Neural cell (in vitro differentiated cells): ENCODE results near the gene DTNBP1.

ENCODE experiments used
- CTCF ChIP-seq: fragments of 450-650 bp; IDR thresholded peaks from 2 replicates; pipeline ENCODE4 v1.5.1; 2014; ENCODE audit warnings: antibody characterized with exemption, mild to moderate bottlenecking, moderate library complexity; ENCODE audit not compliant: poor library complexity, severe bottlenecking
- EP300 ChIP-seq: fragments of 450-650 bp; conservative IDR thresholded peaks from 2 replicates; pipeline ENCODE4 v1.6.1; 2014; ENCODE audit warnings: antibody characterized with exemption, mild to moderate bottlenecking, moderate library complexity; ENCODE audit not compliant: poor library complexity, severe bottlenecking
- EZH2 ChIP-seq: fragments of 200-600, 300-800 bp; shearing (Covaris generic), sonication (generic); IDR thresholded peaks from 2 replicates; pipeline ENCODE4 v1.6.1; 2014; ENCODE audit warnings: antibody characterized with exemption, low read length, borderline replicate concordance, mild to moderate bottlenecking; ENCODE audit not compliant: insufficient read depth, poor library complexity, severe bottlenecking
- POLR2AphosphoS5 ChIP-seq: IDR thresholded peaks from 2 replicates; pipeline ENCODE4 v1.6.1; 2012

- no peak for TF ChIP-seq CTCF
- no peak for TF ChIP-seq POLR2AphosphoS5
- TF ChIP-seq EZH2, result no peak
- TF ChIP-seq EP300, result no peak
Measured at GRCh38 chr6:15473741-15474161, 189.1 kb downstream of the DTNBP1 start.
